Spleen (tissue), 7 donors: ENCODE results near the gene NOPCHAP1.

Source experiments
- CTCF ChIP-seq, 11 experiments: fragments of 200-600 bp in 7 of 11; fragments of 450-650 bp in 4 of 11; sonication (generic) in 4 of 11; IDR thresholded peaks in 8 of 11; conservative IDR thresholded peaks in 3 of 11; 1 replicate in 7 of 11; 2 replicates in 4 of 11; pipeline versions ENCODE4 v1.4.0 to v1.8.0; 2016 to 2021; ENCODE audit warnings: antibody characterized with exemption in 11 of 11, inconsistent platforms in 4 of 11, mild to moderate bottlenecking in 1 of 11
- POLR2A ChIP-seq, 3 donors: fragments of 450-650 bp; IDR thresholded peaks; one replicate each; pipeline ENCODE4 v1.5.1; 2017; ENCODE audit warnings: antibody characterized with exemption in 3 of 3, mild to moderate bottlenecking in 1 of 3
- POLR2AphosphoS5 ChIP-seq, 3 donors: sonication (generic); formaldehyde crosslinking; IDR thresholded peaks; one replicate each; pipeline ENCODE4 v1.5.1; 2017; ENCODE audit warnings: antibody characterized with exemption in 3 of 3
- donor health status: DM: no; HTN: no; CAD: no; lungs with moderate emphysema.
- donor health status: DM: no; HTN: no; CAD: no.
- donor health status: DM: no; HTN: no; CAD: no.

DNA sequence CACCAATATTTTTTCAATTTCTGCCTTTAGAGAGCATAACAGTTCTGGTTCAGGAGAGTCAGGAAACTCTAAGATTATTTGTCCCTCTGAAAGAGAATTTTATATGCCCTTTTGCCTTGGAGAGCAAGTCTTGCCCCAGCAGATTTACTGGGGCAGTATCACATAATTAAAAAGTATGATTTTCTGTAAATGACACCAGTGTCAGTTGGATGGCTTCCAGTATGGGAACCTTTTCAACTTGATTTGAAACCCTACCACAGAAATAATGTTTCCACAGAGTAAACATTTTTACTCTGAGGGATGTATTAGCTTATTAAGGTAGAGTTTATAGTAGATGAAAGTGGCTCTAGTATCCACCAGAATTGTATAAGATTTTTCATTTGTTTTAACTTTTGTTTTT, 15.4 kb downstream of the NOPCHAP1 start:
- TF ChIP-seq CTCF (IDR thresholded peaks at IDR 0.05 in 8 of 11, conservative IDR thresholded peaks at IDR 0.05 in 3 of 11) (no peak), POLR2A (IDR thresholded peaks at IDR 0.05) (no peak), POLR2AphosphoS5 (IDR thresholded peaks at IDR 0.05) (no peak)
